ENCODE measurements around the gene PRDM10. TPM values are rescaled to one million over a fixed set of nuclear protein-coding genes. Genes with fewer than 3 reads are reported as not detected.

Gene PRDM10
- total and polyA plus RNA-seq, 10 of the 15 experiments (the other 5 are each of a cell fraction or from before 2014, with no cell fraction given), result 0.93 to 6.2 (median 4.1) TPM

GRCh38 chr11:130000552-130001176, 2.0 kb downstream of the PRDM10 start:
- ChIA-PET POLR2A (interaction anchor here (0.6 to 1.2 kb wide), 3 partner anchors 77 to 388 kb away, joined by 3 to 5 read pairs (median 4); no protein-coding TSS in a partner anchor), CTCF (interaction anchor here (0.7 to 1.4 kb wide), 3 partner anchors 10 to 132 kb away, joined by 3 to 4 read pairs (median 3); no protein-coding TSS in a partner anchor), SMC1A (ENCODE audit: uncharacterized antibody, unreplicated experiment) (interaction anchor here (1.0 kb wide), 1 partner anchor 10 kb away, joined by 3 read pairs; no protein-coding TSS in a partner anchor), RAD21 (ENCODE audit: unreplicated experiment) (interaction anchor here (1.4 to 3.8 kb wide), 2 partner anchors 75 to 131 kb away, joined by 3 to 41 read pairs; no protein-coding TSS in a partner anchor)
- in situ Hi-C loops (cut with MboI), result no loop called here
- no peaks in the 10 kb centered on the region for H4K20me1 ChIP-seq (ENCODE audit: control insufficient read depth, insufficient read depth)
- peak overlapping the region; percentile 94; the same call in 1 of the 2 replicates for H3K9ac ChIP-seq (ENCODE audit: control insufficient read depth, insufficient read depth, low read length)
- no peaks in the 10 kb centered on the region for H3K9me3 ChIP-seq (replicated peaks; ENCODE audit: control insufficient read depth, insufficient read depth, low read length)
- peak overlapping the region; percentile 93 for H3K4me2 ChIP-seq (ENCODE audit: control insufficient read depth, insufficient read depth)
- no peak for FAIRE-seq
- H3K27me3 ChIP-seq (replicated peaks in 1 of 2; ENCODE audit: control insufficient read depth in 2 of 2, insufficient read depth in 2 of 2, low read length in 1 of 2), result no peaks in the 10 kb centered on the region
- H3K36me3 ChIP-seq (ENCODE audit: control insufficient read depth in 2 of 2, insufficient read depth in 2 of 2, low read length in 1 of 2), result no peaks in the 10 kb centered on the region; a peak in 1 of 4 replicates
- H2AFZ ChIP-seq (ENCODE audit: control insufficient read depth, low read depth, low read length), result no peak overlapping the region
- H3K4me1 ChIP-seq (ENCODE audit: control insufficient read depth, insufficient read depth, low read length), result 0 out of 2 replicates have a peak, but pooled peaks cover 6% of the 10 kb centered on the region
- H3K27ac ChIP-seq (ENCODE audit: control insufficient read depth, insufficient read depth), result no peak overlapping the region
- intact Hi-C loops (cut with micrococcal nuclease; ENCODE audit: unreplicated experiment), result loop anchor here (5.0 kb wide), 3 partner anchors 78 to 728 kb away; no protein-coding TSS in a partner anchor
- H3K4me3 ChIP-seq, result peak overlapping the region; percentile 86
- 80% methylated on average over 18 of the region's 18 CpGs for WGBS (ENCODE audit: insufficient coverage, insufficient replicate concordance, low lambda C conversion rate, missing lambda C conversion rate)
- BruUV-seq (replicated peaks), result no TSS peak
- H3K79me2 ChIP-seq (ENCODE audit: control insufficient read depth, insufficient read depth, low read length), result peaks cover 20% of the 10 kb centered on the region
- TF ChIP-seq POLR2AphosphoS5 (IDR thresholded peaks at IDR 0.05; ENCODE audit: low read length) (no peak), ZNF384 (IDR thresholded peaks at IDR 0.05; ENCODE audit: borderline replicate concordance, low read depth, low read length) (no peak), PAX5 (IDR thresholded peaks at IDR 0.05; ENCODE audit: borderline replicate concordance, low read depth, low read length) (no peak), SUPT20H (IDR thresholded peaks at IDR 0.05; ENCODE audit: borderline replicate concordance, control insufficient read depth, low read depth, low read length) (no peak), JUND (IDR thresholded peaks at IDR 0.05; ENCODE audit: low read depth, low read length) (no peak), ESRRA (IDR thresholded peaks at IDR 0.05; ENCODE audit: low read length) (no peak), STAT3 (IDR thresholded peaks at IDR 0.05; ENCODE audit: low read depth, low read length) (no peak), BRCA1 (IDR thresholded peaks at IDR 0.05; ENCODE audit: low read depth, low read length) (no peak)
- no peak for ATAC-seq
- no peak for DNase-seq (ENCODE audit: low read depth, low spot score)

All from GM12878 (cell line).